Duodenal mucosa (tissue), 2 donors: ENCODE data around the gene AIDA.

Experiments
- H3K27ac ChIP-seq: one replicate; pipeline ENCODE4 v1.7.0; 2013; ENCODE audit warnings: low read depth, low read length
- H3K27me3 ChIP-seq, 2 donors: one replicate each; pipeline ENCODE4 v1.7.0; 2013; ENCODE audit warnings: low read length in 2 of 2, control low read depth in 1 of 2; ENCODE audit not compliant: insufficient read depth in 2 of 2, control insufficient read depth in 1 of 2
- H3K36me3 ChIP-seq, 2 donors: one replicate each; pipeline ENCODE4 v1.7.0; 2013; ENCODE audit warnings: low read length in 2 of 2, control low read depth in 1 of 2; ENCODE audit not compliant: insufficient read depth in 2 of 2, control insufficient read depth in 1 of 2
- H3K4me1 ChIP-seq, 2 donors: one replicate each; pipeline ENCODE4 v1.7.0; 2013; ENCODE audit warnings: low read length in 2 of 2, control low read depth in 1 of 2; ENCODE audit not compliant: insufficient read depth in 2 of 2, control insufficient read depth in 1 of 2
- H3K4me3 ChIP-seq, 2 donors: one replicate each; pipeline ENCODE4 v1.7.0; 2013; ENCODE audit warnings: low read length in 2 of 2, low read depth in 1 of 2
- H3K9ac ChIP-seq, 2 donors: one replicate each; pipeline ENCODE4 v1.7.0; 2013; ENCODE audit warnings: low read length in 2 of 2, low read depth in 1 of 2
- H3K9me3 ChIP-seq, 2 donors: one replicate each; pipeline ENCODE4 v1.7.0; 2013; ENCODE audit warnings: low read length in 2 of 2, control low read depth in 1 of 2; ENCODE audit not compliant: control insufficient read depth in 1 of 2

Gene AIDA

DNA sequence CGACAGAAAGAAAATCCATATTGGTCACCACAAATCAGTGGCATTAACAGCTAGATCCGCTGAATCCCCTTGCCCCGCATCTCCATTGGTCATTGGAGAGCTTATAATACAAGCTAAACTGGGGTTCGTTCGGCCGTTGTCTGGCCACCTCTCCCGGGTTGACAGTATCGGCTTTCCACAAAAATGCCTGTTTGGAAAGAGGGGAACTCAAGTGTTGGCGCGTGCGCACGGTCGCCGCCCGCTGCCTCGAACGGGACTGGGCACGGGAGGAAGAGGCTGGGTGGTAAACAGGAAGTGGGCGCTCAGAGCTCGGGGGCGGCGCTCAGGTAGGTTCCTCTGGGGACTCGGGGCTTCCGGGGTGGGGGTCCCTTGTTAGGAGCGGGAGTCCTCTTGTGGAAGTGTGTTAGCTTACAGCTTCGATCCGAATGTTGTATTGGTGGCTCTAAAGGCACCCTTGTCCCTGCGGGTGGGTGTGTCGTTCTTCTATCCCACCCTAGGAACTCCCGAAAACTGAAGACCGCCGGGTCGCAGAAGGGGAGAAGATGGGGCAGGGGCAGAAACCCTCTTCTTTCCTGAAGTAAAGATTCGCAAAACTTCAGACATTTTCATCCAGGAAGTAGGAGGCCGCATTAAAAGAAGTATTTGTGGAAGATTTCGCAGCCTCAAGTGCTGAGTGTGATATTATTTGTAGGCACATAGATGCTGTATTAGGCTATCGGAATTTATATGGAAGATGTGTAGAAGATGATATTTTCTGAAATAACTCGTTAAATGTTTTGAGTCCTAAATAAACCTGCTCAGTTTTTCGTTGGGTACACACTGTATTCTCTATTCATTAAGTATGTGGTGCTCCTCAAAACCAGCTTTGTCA lies 1.0 kb upstream of the AIDA start:
- H3K4me3 ChIP-seq: peak overlapping the region; percentile 85 to 95
- peaks cover 7 to 11% of the 10 kb centered on the region in 2 donors for H3K4me1 ChIP-seq
- peaks cover 11 to 19% of the 10 kb centered on the region in 2 donors for H3K36me3 ChIP-seq
- H3K27ac ChIP-seq: peak overlapping the region; percentile 90
- H3K9ac ChIP-seq: peak overlapping the region; percentile 88 to 89
- H3K27me3 ChIP-seq: no peaks in the 10 kb centered on the region
- H3K9me3 ChIP-seq: no peaks in the 10 kb centered on the region

DNA sequence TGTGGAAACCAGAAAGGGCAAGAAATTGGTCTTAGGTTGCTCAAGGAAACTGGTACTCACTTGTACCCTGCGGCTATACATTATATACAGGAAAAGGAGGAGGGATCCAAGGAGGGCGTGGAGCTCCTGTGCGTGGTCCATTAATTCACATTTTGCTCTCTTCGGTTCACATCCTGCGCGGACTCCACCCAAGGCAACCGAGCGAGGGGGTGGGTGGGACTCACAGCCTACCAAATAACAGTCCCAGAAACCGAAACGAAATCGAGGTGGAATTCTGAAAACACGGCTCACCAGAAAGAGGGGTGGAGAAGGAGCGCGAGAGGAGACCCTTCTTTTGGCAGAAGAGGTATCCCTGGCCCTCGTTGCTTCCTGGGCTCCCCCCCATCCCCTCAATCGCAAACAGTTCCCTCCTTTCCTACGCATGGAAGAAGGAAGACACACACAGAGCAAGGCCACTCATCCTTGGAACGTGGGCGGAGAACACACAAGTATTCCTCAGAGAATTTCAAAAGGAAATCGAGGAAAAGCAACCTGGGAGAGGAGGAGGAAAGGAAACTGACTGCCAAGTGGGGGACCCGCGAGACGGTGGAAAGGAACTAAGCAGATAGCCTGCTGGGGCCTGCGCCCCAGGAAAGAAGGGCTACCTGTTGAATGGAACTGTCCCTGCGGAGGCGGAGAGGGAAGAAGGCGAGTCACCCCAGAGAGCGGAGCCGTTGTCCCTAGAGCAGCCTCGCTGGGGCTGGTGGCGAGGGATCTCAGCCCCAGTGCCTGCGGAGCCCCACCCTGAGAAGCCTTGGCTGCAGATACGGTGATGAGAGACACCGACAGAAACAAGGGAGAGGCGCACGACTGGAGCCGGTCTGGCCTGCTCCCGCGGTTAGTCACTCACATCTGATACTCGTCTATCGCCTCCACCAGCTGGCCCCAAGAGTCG lies 705 bp downstream of the AIDA start:
- Histone ChIP-seq H3K27me3 (no peaks in the 10 kb centered on the region), H3K9ac (peak overlapping the region; percentile 76 to 94), H3K4me1 (peaks cover 7 to 11% of the 10 kb centered on the region in 2 donors)

DNA sequence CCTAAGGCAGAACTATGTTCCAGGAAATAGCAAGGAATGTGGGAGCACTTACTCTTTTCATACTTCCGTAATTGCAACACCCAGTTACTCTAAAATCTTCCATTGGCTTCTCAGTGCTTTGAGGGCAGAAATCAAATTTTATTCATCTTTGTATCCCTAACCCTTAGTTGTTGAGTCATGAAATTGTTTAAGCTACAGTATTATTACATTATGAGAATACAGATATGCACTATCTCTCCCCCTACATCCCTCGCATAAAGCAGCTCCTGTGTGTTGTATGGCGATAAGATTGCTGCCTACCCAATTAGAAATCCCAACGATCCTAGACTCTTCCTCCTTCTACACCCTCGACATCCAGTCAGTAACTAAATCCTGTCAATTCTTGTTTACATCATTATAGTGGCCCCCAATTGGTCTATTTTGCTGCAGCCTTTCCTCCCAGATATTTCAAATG lies 2.6 kb downstream of the AIDA start:
- no peaks in the 10 kb centered on the region for H3K9me3 ChIP-seq
- no peak overlapping the region for H3K27ac ChIP-seq
- H3K36me3 ChIP-seq: no peaks in the 10 kb centered on the region
- no peaks in the 10 kb centered on the region for H3K27me3 ChIP-seq
- H3K4me1 ChIP-seq: peaks cover 7 to 11% of the 10 kb centered on the region in 2 donors
- no peak overlapping the region for H3K4me3 ChIP-seq
- no peak overlapping the region for H3K9ac ChIP-seq

More for the DNA sequence above, 705 bp downstream of the AIDA start:
- peak overlapping the region; percentile 89 to 90 for H3K4me3 ChIP-seq
- peaks cover 3 to 8% of the 10 kb centered on the region in 2 donors for H3K36me3 ChIP-seq
- no peaks in the 10 kb centered on the region for H3K9me3 ChIP-seq
- H3K27ac ChIP-seq: peak overlapping the region; percentile 86

DNA sequence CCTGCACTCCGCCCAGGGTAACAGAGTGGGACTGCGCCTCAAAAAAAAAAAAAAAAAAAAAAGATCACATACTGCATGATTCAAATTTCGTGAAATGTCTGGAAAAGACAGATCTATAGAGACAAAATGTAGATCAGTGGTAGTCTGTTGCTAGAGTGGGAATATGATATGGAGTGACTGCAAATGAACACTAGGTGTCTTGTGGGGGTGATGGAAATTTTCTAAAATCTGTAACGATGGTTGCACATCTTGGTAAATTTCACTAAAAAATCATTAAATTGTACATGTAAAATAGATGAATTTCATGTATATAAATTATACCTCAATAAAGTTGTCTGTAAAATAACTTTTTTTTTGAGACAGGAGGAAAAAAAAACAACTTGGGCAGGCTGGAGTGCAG lies 5.5 kb downstream of the AIDA start:
- Histone ChIP-seq H3K4me3 (no peak overlapping the region), H3K4me1 (peaks cover 7 to 11% of the 10 kb centered on the region in 2 donors), H3K27ac (no peak overlapping the region), H3K36me3 (no peaks in the 10 kb centered on the region), H3K27me3 (no peaks in the 10 kb centered on the region), H3K9me3 (no peaks in the 10 kb centered on the region), H3K9ac (no peak overlapping the region)

DNA sequence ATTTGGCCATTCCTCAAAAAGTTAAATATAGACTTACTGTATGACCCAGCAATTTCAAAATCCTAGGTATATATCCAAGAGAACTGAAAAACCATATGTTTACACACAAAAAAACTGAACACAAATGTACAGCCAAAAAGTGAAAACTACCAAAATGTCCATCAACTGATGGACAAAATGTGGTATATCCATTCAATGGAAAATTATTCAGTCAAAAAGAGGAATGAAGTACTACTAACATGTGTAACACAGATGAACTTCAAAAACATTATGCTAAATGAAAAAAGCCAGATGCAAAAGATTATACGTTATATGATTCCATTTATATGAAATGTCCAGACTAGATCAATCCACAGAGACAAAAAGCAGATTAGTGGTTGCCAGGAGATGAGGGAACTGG lies 8.0 kb downstream of the AIDA start:
- H3K9ac ChIP-seq: no peak overlapping the region
- no peaks in the 10 kb centered on the region for H3K4me1 ChIP-seq

DNA sequence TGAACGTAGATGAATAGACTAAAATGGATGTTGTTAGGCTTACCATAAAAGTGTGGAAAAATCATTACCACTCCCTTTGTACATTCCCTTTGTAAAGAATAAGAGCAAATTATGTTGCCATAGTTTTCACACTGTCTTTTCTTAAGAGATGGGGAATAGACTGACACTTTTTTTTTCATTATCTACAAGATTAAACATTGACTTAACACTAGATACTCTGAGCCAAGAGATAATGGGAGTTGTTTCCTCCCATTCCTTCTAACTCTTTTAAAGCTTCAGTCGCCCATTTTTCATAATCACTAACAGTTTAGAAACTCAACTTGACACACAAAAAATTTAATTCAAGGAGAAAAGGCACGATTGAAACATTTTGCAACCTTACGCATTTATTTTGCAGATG lies 10.1 kb downstream of the AIDA start:
- Histone ChIP-seq H3K27ac (no peak overlapping the region), H3K9ac (no peak overlapping the region), H3K4me3 (no peak overlapping the region), H3K27me3 (no peaks in the 10 kb centered on the region), H3K36me3 (no peaks in the 10 kb centered on the region), H3K9me3 (no peaks in the 10 kb centered on the region), H3K4me1 (no peaks in the 10 kb centered on the region)

More for the DNA sequence above, 8.0 kb downstream of the AIDA start:
- Histone ChIP-seq H3K27me3 (no peaks in the 10 kb centered on the region), H3K4me3 (no peak overlapping the region), H3K27ac (no peak overlapping the region), H3K9me3 (no peaks in the 10 kb centered on the region), H3K36me3 (no peaks in the 10 kb centered on the region)

DNA sequence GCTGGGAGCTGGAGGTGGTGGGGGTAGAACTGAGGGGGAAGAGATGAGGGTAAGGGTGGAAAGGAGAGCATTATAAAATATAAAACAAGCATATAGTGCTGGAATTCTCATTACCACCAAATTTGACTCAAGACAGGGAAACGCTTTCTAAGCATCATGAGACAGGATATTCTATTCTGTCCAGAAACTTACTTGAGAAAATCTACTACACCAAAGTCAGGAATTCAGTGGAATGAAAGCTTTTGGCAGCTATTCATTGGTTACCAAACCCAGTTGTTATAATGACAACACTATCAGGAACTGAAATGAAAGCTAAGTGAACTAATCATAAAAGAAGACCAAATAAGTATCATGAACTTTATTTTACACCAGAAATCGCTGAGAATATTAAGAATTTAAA lies 14.5 kb downstream of the AIDA start:
- H3K27me3 ChIP-seq: no peaks in the 10 kb centered on the region
- no peak overlapping the region for H3K9ac ChIP-seq
- H3K9me3 ChIP-seq: no peaks in the 10 kb centered on the region
- no peaks in the 10 kb centered on the region for H3K36me3 ChIP-seq
- H3K4me3 ChIP-seq: no peak overlapping the region
- no peak overlapping the region for H3K27ac ChIP-seq
- no peaks in the 10 kb centered on the region for H3K4me1 ChIP-seq

DNA sequence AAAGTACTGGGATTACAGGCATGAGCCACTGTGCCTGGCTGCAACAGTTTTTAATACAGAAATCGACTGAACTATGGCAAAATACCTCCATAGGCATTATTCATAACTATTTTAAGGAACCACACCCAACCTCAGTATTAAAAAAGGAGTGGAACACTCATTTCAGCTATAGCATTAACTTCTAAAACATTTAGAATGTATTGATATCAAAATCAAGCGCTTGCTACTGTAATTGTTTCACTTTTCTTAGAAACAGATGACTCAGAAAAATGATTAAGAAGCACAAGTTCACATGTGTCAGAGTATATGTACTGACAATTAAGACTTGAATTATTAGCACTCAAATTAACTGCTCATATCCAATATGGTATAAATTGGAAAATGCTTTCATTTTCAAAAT lies 15.1 kb downstream of the AIDA start:
- Histone ChIP-seq H3K9me3 (no peaks in the 10 kb centered on the region), H3K36me3 (no peaks in the 10 kb centered on the region), H3K4me3 (no peak overlapping the region), H3K27ac (no peak overlapping the region), H3K27me3 (no peaks in the 10 kb centered on the region), H3K9ac (no peak overlapping the region), H3K4me1 (no peaks in the 10 kb centered on the region)

DNA sequence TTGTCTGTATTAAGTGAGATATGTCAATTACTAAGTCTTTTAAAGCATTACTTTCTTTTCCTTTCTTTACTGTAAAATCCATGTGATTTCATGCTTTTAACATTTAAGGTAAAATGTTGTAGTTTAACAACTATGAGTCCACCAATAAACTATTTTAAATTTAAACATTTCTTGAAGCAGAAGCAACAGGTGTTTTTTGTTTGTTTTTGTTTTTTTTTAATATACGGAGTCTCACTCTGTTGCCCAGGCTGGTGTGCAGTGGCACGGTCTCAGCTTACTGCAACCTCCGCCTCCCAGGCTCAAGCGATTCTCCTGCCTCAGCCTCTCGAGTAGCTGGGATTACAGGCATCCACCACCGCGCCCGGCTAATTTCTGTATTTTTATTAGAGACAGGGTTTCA lies 15.6 kb downstream of the AIDA start:
- Histone ChIP-seq H3K27me3 (no peaks in the 10 kb centered on the region), H3K27ac (no peak overlapping the region), H3K4me3 (no peak overlapping the region), H3K4me1 (no peaks in the 10 kb centered on the region), H3K9ac (no peak overlapping the region), H3K36me3 (no peaks in the 10 kb centered on the region), H3K9me3 (no peaks in the 10 kb centered on the region)

DNA sequence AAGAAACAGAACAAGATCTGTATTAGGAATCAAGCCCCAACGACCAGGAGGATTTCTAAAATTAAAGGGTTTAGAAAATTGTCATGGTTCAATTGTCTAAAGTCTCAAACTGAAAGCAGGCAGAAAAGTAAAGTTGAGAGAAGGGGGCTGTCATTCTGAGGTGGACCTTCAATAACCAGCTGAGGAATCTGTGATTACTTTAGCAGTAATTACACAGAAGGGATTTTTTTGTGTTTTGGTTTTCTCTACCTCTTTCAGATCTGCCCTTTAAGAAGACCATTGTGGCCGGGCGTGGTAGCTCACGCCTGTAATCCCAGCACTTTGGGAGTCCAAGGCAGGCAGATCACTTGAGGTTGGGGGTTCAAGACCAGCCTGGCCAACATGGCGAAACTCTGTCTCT lies 17.4 kb downstream of the AIDA start:
- H3K4me1 ChIP-seq: no peaks in the 10 kb centered on the region
- H3K36me3 ChIP-seq: peaks cover 3 to 4% of the 10 kb centered on the region in 2 donors

More for the DNA sequence above, 17.4 kb downstream of the AIDA start:
- Histone ChIP-seq H3K9ac (no peak overlapping the region), H3K27me3 (no peaks in the 10 kb centered on the region), H3K4me3 (no peak overlapping the region), H3K9me3 (no peaks in the 10 kb centered on the region), H3K27ac (no peak overlapping the region)
